ENCODE results near the gene SEPTIN12. TPM values are rescaled to one million over a fixed set of nuclear protein-coding genes. Genes with fewer than 3 reads are reported as not detected.

The SEPTIN12 gene
- total and polyA plus RNA-seq, 10 of the 15 experiments (the other 5 are each of a cell fraction or from before 2014, with no cell fraction given): not detected

DNA sequence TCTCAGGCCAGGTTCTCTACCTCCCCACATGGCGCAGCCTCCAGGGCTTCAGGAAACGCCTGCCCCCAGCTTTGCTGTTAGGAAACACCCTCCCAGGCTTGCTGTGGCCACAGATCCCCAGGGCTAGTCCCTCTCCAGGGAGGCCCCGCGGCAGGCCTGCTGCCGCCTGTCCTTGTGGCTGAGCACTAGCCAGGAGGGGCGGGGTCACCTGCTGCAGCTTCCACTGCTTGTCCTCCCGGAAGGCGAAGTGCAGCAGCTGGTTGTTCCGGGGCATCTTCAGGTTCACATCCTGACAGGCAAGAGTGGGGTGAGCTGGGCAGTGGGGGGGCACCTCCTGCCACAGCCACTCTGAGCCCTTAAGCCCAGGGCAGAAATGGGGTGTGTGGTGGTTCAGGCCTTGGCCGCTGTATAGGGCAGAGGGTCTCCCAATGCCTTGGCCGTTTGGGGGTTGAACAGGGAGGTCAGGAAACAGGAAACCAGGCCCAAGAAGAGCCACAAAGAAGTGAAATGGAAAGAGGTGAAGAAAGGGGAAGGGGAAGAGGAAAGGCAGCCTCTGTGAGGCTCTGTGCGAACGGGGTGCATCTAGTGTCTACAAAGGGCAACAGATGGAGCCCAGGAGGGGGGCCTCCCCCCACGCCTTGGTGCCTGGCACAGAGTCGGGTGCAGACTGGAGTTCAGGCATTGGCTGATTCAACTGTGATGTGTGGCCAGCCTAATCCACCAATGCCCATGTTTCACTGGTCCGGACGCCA is 12.3 kb upstream of the SEPTIN12 start (continued):
- TF ChIP-seq SMAD1 (IDR thresholded peaks at IDR 0.05; ENCODE audit: low read depth, partially characterized antibody) (no peak), MTA3 (IDR thresholded peaks at IDR 0.05; ENCODE audit: borderline replicate concordance, low read length) (no peak), MEF2A (IDR thresholded peaks at IDR 0.05; ENCODE audit: insufficient read depth, low read depth, low read length) (no peak), ZZZ3 (IDR thresholded peaks at IDR 0.05; ENCODE audit: control insufficient read depth, insufficient read length, low read depth) (no peak), WRNIP1 (IDR thresholded peaks at IDR 0.05; ENCODE audit: borderline replicate concordance, low read depth, low read length) (no peak), SPI1 (IDR thresholded peaks at IDR 0.05; ENCODE audit: borderline replicate concordance, insufficient read depth, low read depth, low read length) (peak; percentile 17; the same call in 1 of the 2 replicates), ZNF24 (IDR thresholded peaks at IDR 0.05) (no peak), BHLHE40 (IDR thresholded peaks at IDR 0.05; ENCODE audit: borderline replicate concordance in 1 of 2, low read depth in 2 of 2, low read length in 1 of 2) (peak in 1 of 2 experiments; percentile 44; a peak in 1 of 4 replicates), CEBPB (IDR thresholded peaks at IDR 0.05; ENCODE audit: borderline replicate concordance in 1 of 2, low read depth in 2 of 2, low read length in 2 of 2) (no peak), SMC3 (IDR thresholded peaks at IDR 0.05; ENCODE audit: borderline replicate concordance, low read length) (no peak), RFX5 (IDR thresholded peaks at IDR 0.05; ENCODE audit: low read depth, low read length) (no peak), LARP7 (IDR thresholded peaks at IDR 0.05) (no peak), IRF4 (IDR thresholded peaks at IDR 0.05; ENCODE audit: low read depth, low read length) (no peak)
- TF ChIP-seq, protein P1, sequence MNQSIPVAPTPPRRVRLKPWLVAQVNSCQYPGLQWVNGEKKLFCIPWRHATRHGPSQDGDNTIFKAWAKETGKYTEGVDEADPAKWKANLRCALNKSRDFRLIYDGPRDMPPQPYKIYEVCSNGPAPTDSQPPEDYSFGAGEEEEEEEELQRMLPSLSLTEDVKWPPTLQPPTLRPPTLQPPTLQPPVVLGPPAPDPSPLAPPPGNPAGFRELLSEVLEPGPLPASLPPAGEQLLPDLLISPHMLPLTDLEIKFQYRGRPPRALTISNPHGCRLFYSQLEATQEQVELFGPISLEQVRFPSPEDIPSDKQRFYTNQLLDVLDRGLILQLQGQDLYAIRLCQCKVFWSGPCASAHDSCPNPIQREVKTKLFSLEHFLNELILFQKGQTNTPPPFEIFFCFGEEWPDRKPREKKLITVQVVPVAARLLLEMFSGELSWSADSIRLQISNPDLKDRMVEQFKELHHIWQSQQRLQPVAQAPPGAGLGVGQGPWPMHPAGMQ (IDR thresholded peaks at IDR 0.05; ENCODE audit: borderline replicate concordance): no peak
- TF ChIP-seq, protein P2, sequence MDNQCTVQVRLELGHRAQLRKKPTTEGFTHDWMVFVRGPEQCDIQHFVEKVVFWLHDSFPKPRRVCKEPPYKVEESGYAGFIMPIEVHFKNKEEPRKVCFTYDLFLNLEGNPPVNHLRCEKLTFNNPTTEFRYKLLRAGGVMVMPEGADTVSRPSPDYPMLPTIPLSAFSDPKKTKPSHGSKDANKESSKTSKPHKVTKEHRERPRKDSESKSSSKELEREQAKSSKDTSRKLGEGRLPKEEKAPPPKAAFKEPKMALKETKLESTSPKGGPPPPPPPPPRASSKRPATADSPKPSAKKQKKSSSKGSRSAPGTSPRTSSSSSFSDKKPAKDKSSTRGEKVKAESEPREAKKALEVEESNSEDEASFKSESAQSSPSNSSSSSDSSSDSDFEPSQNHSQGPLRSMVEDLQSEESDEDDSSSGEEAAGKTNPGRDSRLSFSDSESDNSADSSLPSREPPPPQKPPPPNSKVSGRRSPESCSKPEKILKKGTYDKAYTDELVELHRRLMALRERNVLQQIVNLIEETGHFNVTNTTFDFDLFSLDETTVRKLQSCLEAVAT (IDR thresholded peaks at IDR 0.05): no peak
- TF ChIP-seq, protein P3, sequence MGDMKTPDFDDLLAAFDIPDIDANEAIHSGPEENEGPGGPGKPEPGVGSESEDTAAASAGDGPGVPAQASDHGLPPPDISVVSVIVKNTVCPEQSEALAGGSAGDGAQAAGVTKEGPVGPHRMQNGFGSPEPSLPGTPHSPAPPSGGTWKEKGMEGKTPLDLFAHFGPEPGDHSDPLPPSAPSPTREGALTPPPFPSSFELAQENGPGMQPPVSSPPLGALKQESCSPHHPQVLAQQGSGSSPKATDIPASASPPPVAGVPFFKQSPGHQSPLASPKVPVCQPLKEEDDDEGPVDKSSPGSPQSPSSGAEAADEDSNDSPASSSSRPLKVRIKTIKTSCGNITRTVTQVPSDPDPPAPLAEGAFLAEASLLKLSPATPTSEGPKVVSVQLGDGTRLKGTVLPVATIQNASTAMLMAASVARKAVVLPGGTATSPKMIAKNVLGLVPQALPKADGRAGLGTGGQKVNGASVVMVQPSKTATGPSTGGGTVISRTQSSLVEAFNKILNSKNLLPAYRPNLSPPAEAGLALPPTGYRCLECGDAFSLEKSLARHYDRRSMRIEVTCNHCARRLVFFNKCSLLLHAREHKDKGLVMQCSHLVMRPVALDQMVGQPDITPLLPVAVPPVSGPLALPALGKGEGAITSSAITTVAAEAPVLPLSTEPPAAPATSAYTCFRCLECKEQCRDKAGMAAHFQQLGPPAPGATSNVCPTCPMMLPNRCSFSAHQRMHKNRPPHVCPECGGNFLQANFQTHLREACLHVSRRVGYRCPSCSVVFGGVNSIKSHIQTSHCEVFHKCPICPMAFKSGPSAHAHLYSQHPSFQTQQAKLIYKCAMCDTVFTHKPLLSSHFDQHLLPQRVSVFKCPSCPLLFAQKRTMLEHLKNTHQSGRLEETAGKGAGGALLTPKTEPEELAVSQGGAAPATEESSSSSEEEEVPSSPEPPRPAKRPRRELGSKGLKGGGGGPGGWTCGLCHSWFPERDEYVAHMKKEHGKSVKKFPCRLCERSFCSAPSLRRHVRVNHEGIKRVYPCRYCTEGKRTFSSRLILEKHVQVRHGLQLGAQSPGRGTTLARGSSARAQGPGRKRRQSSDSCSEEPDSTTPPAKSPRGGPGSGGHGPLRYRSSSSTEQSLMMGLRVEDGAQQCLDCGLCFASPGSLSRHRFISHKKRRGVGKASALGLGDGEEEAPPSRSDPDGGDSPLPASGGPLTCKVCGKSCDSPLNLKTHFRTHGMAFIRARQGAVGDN (IDR thresholded peaks at IDR 0.05): peak; percentile 93
- TF ChIP-seq, protein P4, sequence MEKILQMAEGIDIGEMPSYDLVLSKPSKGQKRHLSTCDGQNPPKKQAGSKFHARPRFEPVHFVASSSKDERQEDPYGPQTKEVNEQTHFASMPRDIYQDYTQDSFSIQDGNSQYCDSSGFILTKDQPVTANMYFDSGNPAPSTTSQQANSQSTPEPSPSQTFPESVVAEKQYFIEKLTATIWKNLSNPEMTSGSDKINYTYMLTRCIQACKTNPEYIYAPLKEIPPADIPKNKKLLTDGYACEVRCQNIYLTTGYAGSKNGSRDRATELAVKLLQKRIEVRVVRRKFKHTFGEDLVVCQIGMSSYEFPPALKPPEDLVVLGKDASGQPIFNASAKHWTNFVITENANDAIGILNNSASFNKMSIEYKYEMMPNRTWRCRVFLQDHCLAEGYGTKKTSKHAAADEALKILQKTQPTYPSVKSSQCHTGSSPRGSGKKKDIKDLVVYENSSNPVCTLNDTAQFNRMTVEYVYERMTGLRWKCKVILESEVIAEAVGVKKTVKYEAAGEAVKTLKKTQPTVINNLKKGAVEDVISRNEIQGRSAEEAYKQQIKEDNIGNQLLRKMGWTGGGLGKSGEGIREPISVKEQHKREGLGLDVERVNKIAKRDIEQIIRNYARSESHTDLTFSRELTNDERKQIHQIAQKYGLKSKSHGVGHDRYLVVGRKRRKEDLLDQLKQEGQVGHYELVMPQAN (conservative IDR thresholded peaks at IDR 0.05): no peak
- TF ChIP-seq, protein P5, sequence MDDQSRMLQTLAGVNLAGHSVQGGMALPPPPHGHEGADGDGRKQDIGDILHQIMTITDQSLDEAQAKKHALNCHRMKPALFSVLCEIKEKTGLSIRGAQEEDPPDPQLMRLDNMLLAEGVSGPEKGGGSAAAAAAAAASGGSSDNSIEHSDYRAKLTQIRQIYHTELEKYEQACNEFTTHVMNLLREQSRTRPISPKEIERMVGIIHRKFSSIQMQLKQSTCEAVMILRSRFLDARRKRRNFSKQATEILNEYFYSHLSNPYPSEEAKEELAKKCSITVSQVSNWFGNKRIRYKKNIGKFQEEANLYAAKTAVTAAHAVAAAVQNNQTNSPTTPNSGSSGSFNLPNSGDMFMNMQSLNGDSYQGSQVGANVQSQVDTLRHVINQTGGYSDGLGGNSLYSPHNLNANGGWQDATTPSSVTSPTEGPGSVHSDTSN (IDR thresholded peaks at IDR 0.05; ENCODE audit: insufficient replicate concordance, low read depth, low read length): no peak
